ENCODE data around the gene CPT2.

DNA sequence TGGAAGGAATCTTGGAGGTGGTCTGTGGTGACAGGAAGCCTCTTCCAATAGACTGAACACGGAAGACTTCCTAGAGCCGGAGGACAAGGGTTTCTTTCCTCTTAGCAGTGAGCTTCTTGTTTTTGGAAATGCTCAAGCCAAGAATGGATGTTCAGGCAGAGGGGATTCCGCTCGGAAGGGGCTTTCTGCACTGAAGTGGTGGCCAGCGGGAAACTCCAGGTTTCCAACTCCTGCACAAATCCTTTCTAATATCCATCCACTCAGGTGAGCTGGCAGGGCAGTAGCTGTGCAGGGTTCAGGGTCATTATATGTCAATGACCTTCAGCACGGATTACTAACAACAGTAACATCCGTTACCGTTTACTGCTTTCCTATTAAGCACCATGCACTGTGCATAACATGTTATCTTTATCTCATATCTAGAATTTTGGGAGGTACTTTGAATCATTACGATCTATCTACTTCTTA is 573 bp upstream of the CPT2 start:
- TF ChIP-seq, protein P1, sequence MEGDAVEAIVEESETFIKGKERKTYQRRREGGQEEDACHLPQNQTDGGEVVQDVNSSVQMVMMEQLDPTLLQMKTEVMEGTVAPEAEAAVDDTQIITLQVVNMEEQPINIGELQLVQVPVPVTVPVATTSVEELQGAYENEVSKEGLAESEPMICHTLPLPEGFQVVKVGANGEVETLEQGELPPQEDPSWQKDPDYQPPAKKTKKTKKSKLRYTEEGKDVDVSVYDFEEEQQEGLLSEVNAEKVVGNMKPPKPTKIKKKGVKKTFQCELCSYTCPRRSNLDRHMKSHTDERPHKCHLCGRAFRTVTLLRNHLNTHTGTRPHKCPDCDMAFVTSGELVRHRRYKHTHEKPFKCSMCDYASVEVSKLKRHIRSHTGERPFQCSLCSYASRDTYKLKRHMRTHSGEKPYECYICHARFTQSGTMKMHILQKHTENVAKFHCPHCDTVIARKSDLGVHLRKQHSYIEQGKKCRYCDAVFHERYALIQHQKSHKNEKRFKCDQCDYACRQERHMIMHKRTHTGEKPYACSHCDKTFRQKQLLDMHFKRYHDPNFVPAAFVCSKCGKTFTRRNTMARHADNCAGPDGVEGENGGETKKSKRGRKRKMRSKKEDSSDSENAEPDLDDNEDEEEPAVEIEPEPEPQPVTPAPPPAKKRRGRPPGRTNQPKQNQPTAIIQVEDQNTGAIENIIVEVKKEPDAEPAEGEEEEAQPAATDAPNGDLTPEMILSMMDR (IDR thresholded peaks at IDR 0.05): no peak
- TF ChIP-seq POLR2A (IDR thresholded peaks at IDR 0.05): no peak
